ENCODE measurements around the gene DCAF12. TPM values are rescaled to one million over a fixed set of nuclear protein-coding genes. Genes with fewer than 3 reads are reported as not detected.

The DCAF12 gene
- total RNA-seq, 1 donor from 2014 or later, result 26.5 TPM

- H3K27ac Mint-ChIP-seq (ENCODE audit: unreplicated experiment), result no peak overlapping the region
- peaks cover 10% of the 10 kb centered on the region for H3K36me3 Mint-ChIP-seq (ENCODE audit: low read depth)
- peaks cover 35% of the 10 kb centered on the region for H3K4me1 Mint-ChIP-seq (ENCODE audit: low read depth)
- no peak for TF ChIP-seq CTCF (IDR thresholded peaks at IDR 0.05)
- H3K4me3 Mint-ChIP-seq (ENCODE audit: unreplicated experiment), result no peak overlapping the region
- H3K27me3 Mint-ChIP-seq (ENCODE audit: low read depth), result no peaks in the 10 kb centered on the region
- H3K9me3 Mint-ChIP-seq (ENCODE audit: low read depth), result no peaks in the 10 kb centered on the region
- no peak for DNase-seq (ENCODE audit: low spot score)
These were observed 4.5 kb downstream of the DCAF12 start for GRCh38 chr9:34121996-34122395.

GRCh38 chr9:34119713-34120112 is 6.8 kb downstream of the DCAF12 start:
- no peak for TF ChIP-seq CTCF (IDR thresholded peaks at IDR 0.05)
- Mint-ChIP-seq H3K27ac (ENCODE audit: unreplicated experiment) (no peak overlapping the region), H3K9me3 (ENCODE audit: low read depth) (no peaks in the 10 kb centered on the region), H3K4me1 (ENCODE audit: low read depth) (peaks cover 21% of the 10 kb centered on the region), H3K36me3 (ENCODE audit: low read depth) (peaks cover 13% of the 10 kb centered on the region), H3K27me3 (ENCODE audit: low read depth) (no peaks in the 10 kb centered on the region), H3K4me3 (ENCODE audit: unreplicated experiment) (no peak overlapping the region)
- no peak for DNase-seq (ENCODE audit: low spot score)

GRCh38 chr9:34114436-34114835 is 12.1 kb downstream of the DCAF12 start:
- H3K27ac Mint-ChIP-seq (ENCODE audit: unreplicated experiment), result no peak overlapping the region
- no peak for TF ChIP-seq CTCF (IDR thresholded peaks at IDR 0.05)
- peaks cover 22% of the 10 kb centered on the region for H3K36me3 Mint-ChIP-seq (ENCODE audit: low read depth)
- DNase-seq (ENCODE audit: low spot score), result no peak
- no peaks in the 10 kb centered on the region for H3K4me1 Mint-ChIP-seq (ENCODE audit: low read depth)
- no peaks in the 10 kb centered on the region for H3K9me3 Mint-ChIP-seq (ENCODE audit: low read depth)
- no peak overlapping the region for H3K4me3 Mint-ChIP-seq (ENCODE audit: unreplicated experiment)
- no peaks in the 10 kb centered on the region for H3K27me3 Mint-ChIP-seq (ENCODE audit: low read depth)

- Mint-ChIP-seq H3K27me3 (ENCODE audit: low read depth) (no peaks in the 10 kb centered on the region), H3K27ac (ENCODE audit: unreplicated experiment) (no peak overlapping the region), H3K9me3 (ENCODE audit: low read depth) (no peaks in the 10 kb centered on the region), H3K4me1 (ENCODE audit: low read depth) (no peaks in the 10 kb centered on the region), H3K36me3 (ENCODE audit: low read depth) (peaks cover 24% of the 10 kb centered on the region), H3K4me3 (ENCODE audit: unreplicated experiment) (no peak overlapping the region)
- DNase-seq (ENCODE audit: low spot score), result no peak
- TF ChIP-seq CTCF (IDR thresholded peaks at IDR 0.05), result no peak
These were observed 20.4 kb downstream of the DCAF12 start for GRCh38 chr9:34106110-34106509.

GRCh38 chr9:34102796-34103195 is 23.7 kb downstream of the DCAF12 start:
- H3K9me3 Mint-ChIP-seq (ENCODE audit: low read depth), result no peaks in the 10 kb centered on the region
- H3K27me3 Mint-ChIP-seq (ENCODE audit: low read depth), result no peaks in the 10 kb centered on the region
- DNase-seq (ENCODE audit: low spot score), result no peak
- peaks cover 22% of the 10 kb centered on the region for H3K36me3 Mint-ChIP-seq (ENCODE audit: low read depth)
- no peak overlapping the region for H3K27ac Mint-ChIP-seq (ENCODE audit: unreplicated experiment)
- no peaks in the 10 kb centered on the region for H3K4me1 Mint-ChIP-seq (ENCODE audit: low read depth)
- H3K4me3 Mint-ChIP-seq (ENCODE audit: unreplicated experiment), result no peak overlapping the region
- TF ChIP-seq CTCF (IDR thresholded peaks at IDR 0.05), result no peak
